GM23338 (cell line): Measurements from ENCODE around the gene FXN. TPM values are rescaled to one million over a fixed set of nuclear protein-coding genes. Genes with fewer than 3 reads are reported as not detected.

Source experiments
- ATAC-seq: fragments of 200-7000 bp; cut with Tn5 transposase; 3 replicates; pipeline ENCODE4 v1.9.1; 2020
- DNase-seq: peaks from one replicate; pipeline ENCODE4 v3.0.0-alpha.2; 2015; ENCODE audit warnings: low spot score
- H2AFZ ChIP-seq: fragments of 200-600 bp; sonication (generic); 2 replicates; pipeline ENCODE4 v1.8.0; 2016; ENCODE audit warnings: antibody characterized with exemption, mild to moderate bottlenecking, moderate library complexity
- H3F3A ChIP-seq: fragments of 200-600 bp; sonication (generic); replicated peaks from 2 replicates; pipeline ENCODE4 v1.8.0; 2017; ENCODE audit warnings: antibody characterized with exemption, mixed run types, low read depth
- H3K27ac ChIP-seq: fragments of 200-600 bp; sonication (generic); 2 replicates; pipeline ENCODE4 v1.6.1; 2016; ENCODE audit warnings: low read depth
- H3K27me3 ChIP-seq: fragments of 200-600 bp; sonication (generic); 2 replicates; pipeline ENCODE4 v1.8.0; 2016; ENCODE audit warnings: mild to moderate bottlenecking, mixed run types, moderate library complexity; ENCODE audit not compliant: insufficient read depth
- H3K36me3 ChIP-seq: fragments of 200-600 bp; sonication (generic); 2 replicates; pipeline ENCODE4 v1.8.0; 2016; ENCODE audit warnings: mild to moderate bottlenecking; ENCODE audit not compliant: insufficient read depth
- H3K4me1 ChIP-seq: fragments of 200-600 bp; sonication (generic); 2 replicates; pipeline ENCODE4 v1.8.0; 2016; ENCODE audit warnings: mild to moderate bottlenecking, moderate library complexity; ENCODE audit not compliant: insufficient read depth
- H3K4me2 ChIP-seq: fragments of 200-600 bp; sonication (generic); 2 replicates; pipeline ENCODE4 v1.7.1; 2017; ENCODE audit warnings: mixed run types
- H3K4me3 ChIP-seq: fragments of 200-600 bp; sonication (generic); 2 replicates; pipeline ENCODE4 v1.6.1; 2016; ENCODE audit warnings: mixed run types
- H3K79me2 ChIP-seq: fragments of 200-600 bp; sonication (generic); replicated peaks from 2 replicates; pipeline ENCODE4 v1.8.0; 2017; ENCODE audit warnings: mild to moderate bottlenecking; ENCODE audit not compliant: insufficient read depth
- H3K9me2 ChIP-seq: fragments of 200-600 bp; sonication (generic); 2 replicates; pipeline ENCODE4 v1.8.0; 2017; ENCODE audit not compliant: insufficient read depth
- H4K20me1 ChIP-seq: fragments of 200-600 bp; sonication (generic); replicated peaks from 2 replicates; pipeline ENCODE4 v1.8.0; 2017; ENCODE audit warnings: mild to moderate bottlenecking; ENCODE audit not compliant: insufficient read depth
- H3K27ac Mint-ChIP-seq: 2 replicates; pipeline ENCODE4 v1.8.0; 2020; ENCODE audit warnings: inconsistent platforms, mild to moderate bottlenecking, moderate library complexity, mixed read lengths
- H3K27me3 Mint-ChIP-seq: 3 replicates; pipeline ENCODE4 v1.8.0; 2022; ENCODE audit warnings: low read depth, mild to moderate bottlenecking, moderate library complexity, mixed read lengths, inconsistent platforms; ENCODE audit not compliant: insufficient read depth, poor library complexity
- H3K36me3 Mint-ChIP-seq: 3 replicates; pipeline ENCODE4 v1.8.0; 2021; ENCODE audit warnings: low read depth, mild to moderate bottlenecking, inconsistent platforms, moderate library complexity, mixed read lengths
- H3K4me1 Mint-ChIP-seq: 3 replicates; pipeline ENCODE4 v1.8.0; 2020; ENCODE audit warnings: mild to moderate bottlenecking, inconsistent platforms, mixed read lengths
- H3K4me3 Mint-ChIP-seq: 3 replicates; pipeline ENCODE4 v1.8.0; 2021; ENCODE audit warnings: moderate library complexity, mild to moderate bottlenecking, inconsistent platforms, mixed read lengths
- H3K9me3 Mint-ChIP-seq: 3 replicates; pipeline ENCODE4 v1.8.0; 2020; ENCODE audit warnings: moderate library complexity, mild to moderate bottlenecking, inconsistent platforms, mixed read lengths
- CREB1 ChIP-seq: fragments of 250-450 bp; sonication (Bioruptor Pico); IDR thresholded peaks from 2 replicates; pipeline ENCODE4 v1.5.0; 2020; ENCODE audit warnings: low read depth, mild to moderate bottlenecking, moderate library complexity
- EZH2 ChIP-seq: fragments of 200-600 bp; sonication (generic); IDR thresholded peaks from one replicate; pipeline ENCODE4 v1.8.0; 2017; ENCODE audit warnings: antibody characterized with exemption, mild to moderate bottlenecking, low read depth; ENCODE audit not compliant: unreplicated experiment
- EZH2phosphoT487 ChIP-seq: fragments of 200-600 bp; sonication (generic); IDR thresholded peaks from one replicate; pipeline ENCODE4 v1.8.1; 2018; ENCODE audit warnings: antibody characterized with exemption; ENCODE audit not compliant: unreplicated experiment
- JUNB ChIP-seq: IDR thresholded peaks from one replicate; pipeline ENCODE4 v1.6.1; 2016; ENCODE audit warnings: antibody characterized with exemption; ENCODE audit not compliant: unreplicated experiment
- NANOG ChIP-seq: IDR thresholded peaks from 2 replicates; pipeline ENCODE4 v1.6.1; 2016; ENCODE audit warnings: antibody characterized with exemption, borderline replicate concordance
- POLR2AphosphoS5 ChIP-seq: IDR thresholded peaks from 2 replicates; pipeline ENCODE4 v1.6.1; 2016; ENCODE audit warnings: antibody characterized with exemption, low read depth
- STAT1 ChIP-seq: IDR thresholded peaks from one replicate; pipeline ENCODE4 v1.6.1; 2016; ENCODE audit warnings: antibody characterized with exemption; ENCODE audit not compliant: unreplicated experiment
- ZNF114 ChIP-seq: fragments of 250-450 bp; sonication (Bioruptor Pico); IDR thresholded peaks from 2 replicates; pipeline ENCODE4 v1.5.0; 2020; ENCODE audit warnings: mild to moderate bottlenecking, moderate library complexity
- ZNF331 ChIP-seq: fragments of 250-450 bp; sonication (Bioruptor Pico); IDR thresholded peaks from 2 replicates; pipeline ENCODE4 v1.5.0; 2020; ENCODE audit warnings: low read depth, mild to moderate bottlenecking, moderate library complexity
- polyA plus RNA-seq: library from polyadenylated mRNA; unstranded; fragments of >200 nt; fragmentation: Nextera tagmentation; extraction: Ambion mirVana; gene quantifications from 2 replicates; pipeline ENCODE4 v1.2.1, GENCODE V29; 2016
- total RNA-seq: library from RNA; depleted of rRNA; stranded (reverse); fragments of >200 nt; shearing (Covaris generic); gene quantifications from 2 replicates; pipeline ENCODE4 v1.2.3, GENCODE V29; 2014
- TF ChIP-seq, protein P1 (sequence below): fragments of 250-450 bp; sonication (Bioruptor Pico); IDR thresholded peaks from 2 replicates; pipeline ENCODE4 v1.5.0; 2020; ENCODE audit warnings: mild to moderate bottlenecking, moderate library complexity
- TF ChIP-seq, protein P2 (sequence below): IDR thresholded peaks from one replicate; pipeline ENCODE4 v1.6.1; 2018; ENCODE audit warnings: antibody characterized with exemption; ENCODE audit not compliant: unreplicated experiment
- TF ChIP-seq, protein P3 (sequence below): IDR thresholded peaks from 2 replicates; pipeline ENCODE4 v1.6.1; 2016; ENCODE audit warnings: antibody characterized with exemption
- TF ChIP-seq, protein P4 (sequence below), 2 experiments: fragments of 200-600 bp in 1 of 2; sonication (generic) in 1 of 2; conservative IDR thresholded peaks; 2 replicates each; pipeline versions ENCODE4 v1.5.1 to v1.6.1; 2016 to 2017; ENCODE audit warnings: antibody characterized with exemption in 2 of 2, low read depth in 2 of 2, mild to moderate bottlenecking in 2 of 2, moderate library complexity in 1 of 2

FXN gene
- total and polyA plus RNA-seq, 2 experiments from 2014 or later = 26.1 to 66.4 TPM

DNA sequence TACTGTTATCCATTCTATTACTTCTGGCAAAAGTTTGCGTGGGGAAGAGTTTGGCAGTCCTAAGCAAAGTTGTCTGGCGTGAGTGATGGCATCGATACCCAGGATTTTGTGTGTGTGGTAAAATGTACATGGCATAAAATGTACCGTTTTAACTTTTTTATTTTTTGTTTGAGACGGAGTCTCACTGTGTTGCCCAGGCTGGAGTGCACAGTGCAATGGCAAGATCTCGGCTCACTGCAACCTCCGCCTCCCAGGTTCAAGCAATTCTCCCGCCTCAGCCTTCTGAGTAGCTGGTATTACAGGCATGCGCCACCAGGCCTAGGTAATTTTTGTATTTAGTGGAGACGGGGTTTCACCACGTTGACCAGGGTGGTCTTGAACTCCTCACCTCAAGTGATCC lies 83.1 kb downstream of the FXN start:
- no peak overlapping the region for H3K4me3 ChIP-seq
- no peak overlapping the region for H3K4me3 Mint-ChIP-seq
- peaks cover 7% of the 10 kb centered on the region for H3K79me2 ChIP-seq
- peaks cover 15% of the 10 kb centered on the region for H3K27me3 Mint-ChIP-seq
- H3K27ac ChIP-seq = peak overlapping the region; percentile 100
- no peaks in the 10 kb centered on the region for H3K9me3 Mint-ChIP-seq
- peaks cover 25% of the 10 kb centered on the region; the same call in 1 of the 2 replicates for H3F3A ChIP-seq
- no peaks in the 10 kb centered on the region for H3K36me3 Mint-ChIP-seq
- TF ChIP-seq POLR2AphosphoS5 (no peak), STAT1 (no peak), EZH2 (no peak), ZNF114 (CRISPR knock-in tag) (no peak), JUNB (no peak), CREB1 (CRISPR knock-in tag) (no peak), ZNF331 (CRISPR knock-in tag) (no peak), NANOG (no peak), EZH2phosphoT487 (no peak)
- TF ChIP-seq, protein P1, sequence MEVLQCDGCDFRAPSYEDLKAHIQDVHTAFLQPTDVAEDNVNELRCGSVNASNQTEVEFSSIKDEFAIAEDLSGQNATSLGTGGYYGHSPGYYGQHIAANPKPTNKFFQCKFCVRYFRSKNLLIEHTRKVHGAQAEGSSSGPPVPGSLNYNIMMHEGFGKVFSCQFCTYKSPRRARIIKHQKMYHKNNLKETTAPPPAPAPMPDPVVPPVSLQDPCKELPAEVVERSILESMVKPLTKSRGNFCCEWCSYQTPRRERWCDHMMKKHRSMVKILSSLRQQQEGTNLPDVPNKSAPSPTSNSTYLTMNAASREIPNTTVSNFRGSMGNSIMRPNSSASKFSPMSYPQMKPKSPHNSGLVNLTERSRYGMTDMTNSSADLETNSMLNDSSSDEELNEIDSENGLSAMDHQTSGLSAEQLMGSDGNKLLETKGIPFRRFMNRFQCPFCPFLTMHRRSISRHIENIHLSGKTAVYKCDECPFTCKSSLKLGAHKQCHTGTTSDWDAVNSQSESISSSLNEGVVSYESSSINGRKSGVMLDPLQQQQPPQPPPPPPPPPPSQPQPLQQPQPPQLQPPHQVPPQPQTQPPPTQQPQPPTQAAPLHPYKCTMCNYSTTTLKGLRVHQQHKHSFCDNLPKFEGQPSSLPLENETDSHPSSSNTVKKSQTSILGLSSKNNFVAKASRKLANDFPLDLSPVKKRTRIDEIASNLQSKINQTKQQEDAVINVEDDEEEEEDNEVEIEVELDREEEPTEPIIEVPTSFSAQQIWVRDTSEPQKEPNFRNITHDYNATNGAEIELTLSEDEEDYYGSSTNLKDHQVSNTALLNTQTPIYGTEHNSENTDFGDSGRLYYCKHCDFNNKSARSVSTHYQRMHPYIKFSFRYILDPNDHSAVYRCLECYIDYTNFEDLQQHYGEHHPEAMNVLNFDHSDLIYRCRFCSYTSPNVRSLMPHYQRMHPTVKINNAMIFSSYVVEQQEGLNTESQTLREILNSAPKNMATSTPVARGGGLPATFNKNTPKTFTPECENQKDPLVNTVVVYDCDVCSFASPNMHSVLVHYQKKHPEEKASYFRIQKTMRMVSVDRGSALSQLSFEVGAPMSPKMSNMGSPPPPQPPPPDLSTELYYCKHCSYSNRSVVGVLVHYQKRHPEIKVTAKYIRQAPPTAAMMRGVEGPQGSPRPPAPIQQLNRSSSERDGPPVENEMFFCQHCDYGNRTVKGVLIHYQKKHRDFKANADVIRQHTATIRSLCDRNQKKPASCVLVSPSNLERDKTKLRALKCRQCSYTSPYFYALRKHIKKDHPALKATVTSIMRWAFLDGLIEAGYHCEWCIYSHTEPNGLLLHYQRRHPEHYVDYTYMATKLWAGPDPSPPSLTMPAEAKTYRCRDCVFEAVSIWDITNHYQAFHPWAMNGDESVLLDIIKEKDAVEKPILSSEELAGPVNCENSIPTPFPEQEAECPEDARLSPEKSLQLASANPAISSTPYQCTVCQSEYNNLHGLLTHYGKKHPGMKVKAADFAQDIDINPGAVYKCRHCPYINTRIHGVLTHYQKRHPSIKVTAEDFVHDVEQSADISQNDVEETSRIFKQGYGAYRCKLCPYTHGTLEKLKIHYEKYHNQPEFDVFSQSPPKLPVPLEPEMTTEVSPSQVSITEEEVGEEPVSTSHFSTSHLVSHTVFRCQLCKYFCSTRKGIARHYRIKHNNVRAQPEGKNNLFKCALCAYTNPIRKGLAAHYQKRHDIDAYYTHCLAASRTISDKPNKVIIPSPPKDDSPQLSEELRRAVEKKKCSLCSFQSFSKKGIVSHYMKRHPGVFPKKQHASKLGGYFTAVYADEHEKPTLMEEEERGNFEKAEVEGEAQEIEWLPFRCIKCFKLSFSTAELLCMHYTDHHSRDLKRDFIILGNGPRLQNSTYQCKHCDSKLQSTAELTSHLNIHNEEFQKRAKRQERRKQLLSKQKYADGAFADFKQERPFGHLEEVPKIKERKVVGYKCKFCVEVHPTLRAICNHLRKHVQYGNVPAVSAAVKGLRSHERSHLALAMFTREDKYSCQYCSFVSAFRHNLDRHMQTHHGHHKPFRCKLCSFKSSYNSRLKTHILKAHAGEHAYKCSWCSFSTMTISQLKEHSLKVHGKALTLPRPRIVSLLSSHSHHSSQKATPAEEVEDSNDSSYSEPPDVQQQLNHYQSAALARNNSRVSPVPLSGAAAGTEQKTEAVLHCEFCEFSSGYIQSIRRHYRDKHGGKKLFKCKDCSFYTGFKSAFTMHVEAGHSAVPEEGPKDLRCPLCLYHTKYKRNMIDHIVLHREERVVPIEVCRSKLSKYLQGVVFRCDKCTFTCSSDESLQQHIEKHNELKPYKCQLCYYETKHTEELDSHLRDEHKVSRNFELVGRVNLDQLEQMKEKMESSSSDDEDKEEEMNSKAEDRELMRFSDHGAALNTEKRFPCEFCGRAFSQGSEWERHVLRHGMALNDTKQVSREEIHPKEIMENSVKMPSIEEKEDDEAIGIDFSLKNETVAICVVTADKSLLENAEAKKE (CRISPR knock-in tag) = no peak
- TF ChIP-seq, protein P2, sequence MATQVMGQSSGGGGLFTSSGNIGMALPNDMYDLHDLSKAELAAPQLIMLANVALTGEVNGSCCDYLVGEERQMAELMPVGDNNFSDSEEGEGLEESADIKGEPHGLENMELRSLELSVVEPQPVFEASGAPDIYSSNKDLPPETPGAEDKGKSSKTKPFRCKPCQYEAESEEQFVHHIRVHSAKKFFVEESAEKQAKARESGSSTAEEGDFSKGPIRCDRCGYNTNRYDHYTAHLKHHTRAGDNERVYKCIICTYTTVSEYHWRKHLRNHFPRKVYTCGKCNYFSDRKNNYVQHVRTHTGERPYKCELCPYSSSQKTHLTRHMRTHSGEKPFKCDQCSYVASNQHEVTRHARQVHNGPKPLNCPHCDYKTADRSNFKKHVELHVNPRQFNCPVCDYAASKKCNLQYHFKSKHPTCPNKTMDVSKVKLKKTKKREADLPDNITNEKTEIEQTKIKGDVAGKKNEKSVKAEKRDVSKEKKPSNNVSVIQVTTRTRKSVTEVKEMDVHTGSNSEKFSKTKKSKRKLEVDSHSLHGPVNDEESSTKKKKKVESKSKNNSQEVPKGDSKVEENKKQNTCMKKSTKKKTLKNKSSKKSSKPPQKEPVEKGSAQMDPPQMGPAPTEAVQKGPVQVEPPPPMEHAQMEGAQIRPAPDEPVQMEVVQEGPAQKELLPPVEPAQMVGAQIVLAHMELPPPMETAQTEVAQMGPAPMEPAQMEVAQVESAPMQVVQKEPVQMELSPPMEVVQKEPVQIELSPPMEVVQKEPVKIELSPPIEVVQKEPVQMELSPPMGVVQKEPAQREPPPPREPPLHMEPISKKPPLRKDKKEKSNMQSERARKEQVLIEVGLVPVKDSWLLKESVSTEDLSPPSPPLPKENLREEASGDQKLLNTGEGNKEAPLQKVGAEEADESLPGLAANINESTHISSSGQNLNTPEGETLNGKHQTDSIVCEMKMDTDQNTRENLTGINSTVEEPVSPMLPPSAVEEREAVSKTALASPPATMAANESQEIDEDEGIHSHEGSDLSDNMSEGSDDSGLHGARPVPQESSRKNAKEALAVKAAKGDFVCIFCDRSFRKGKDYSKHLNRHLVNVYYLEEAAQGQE = no peak
- TF ChIP-seq, protein P3, sequence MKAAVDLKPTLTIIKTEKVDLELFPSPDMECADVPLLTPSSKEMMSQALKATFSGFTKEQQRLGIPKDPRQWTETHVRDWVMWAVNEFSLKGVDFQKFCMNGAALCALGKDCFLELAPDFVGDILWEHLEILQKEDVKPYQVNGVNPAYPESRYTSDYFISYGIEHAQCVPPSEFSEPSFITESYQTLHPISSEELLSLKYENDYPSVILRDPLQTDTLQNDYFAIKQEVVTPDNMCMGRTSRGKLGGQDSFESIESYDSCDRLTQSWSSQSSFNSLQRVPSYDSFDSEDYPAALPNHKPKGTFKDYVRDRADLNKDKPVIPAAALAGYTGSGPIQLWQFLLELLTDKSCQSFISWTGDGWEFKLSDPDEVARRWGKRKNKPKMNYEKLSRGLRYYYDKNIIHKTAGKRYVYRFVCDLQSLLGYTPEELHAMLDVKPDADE = no peak
- TF ChIP-seq, protein P4, sequence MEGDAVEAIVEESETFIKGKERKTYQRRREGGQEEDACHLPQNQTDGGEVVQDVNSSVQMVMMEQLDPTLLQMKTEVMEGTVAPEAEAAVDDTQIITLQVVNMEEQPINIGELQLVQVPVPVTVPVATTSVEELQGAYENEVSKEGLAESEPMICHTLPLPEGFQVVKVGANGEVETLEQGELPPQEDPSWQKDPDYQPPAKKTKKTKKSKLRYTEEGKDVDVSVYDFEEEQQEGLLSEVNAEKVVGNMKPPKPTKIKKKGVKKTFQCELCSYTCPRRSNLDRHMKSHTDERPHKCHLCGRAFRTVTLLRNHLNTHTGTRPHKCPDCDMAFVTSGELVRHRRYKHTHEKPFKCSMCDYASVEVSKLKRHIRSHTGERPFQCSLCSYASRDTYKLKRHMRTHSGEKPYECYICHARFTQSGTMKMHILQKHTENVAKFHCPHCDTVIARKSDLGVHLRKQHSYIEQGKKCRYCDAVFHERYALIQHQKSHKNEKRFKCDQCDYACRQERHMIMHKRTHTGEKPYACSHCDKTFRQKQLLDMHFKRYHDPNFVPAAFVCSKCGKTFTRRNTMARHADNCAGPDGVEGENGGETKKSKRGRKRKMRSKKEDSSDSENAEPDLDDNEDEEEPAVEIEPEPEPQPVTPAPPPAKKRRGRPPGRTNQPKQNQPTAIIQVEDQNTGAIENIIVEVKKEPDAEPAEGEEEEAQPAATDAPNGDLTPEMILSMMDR (conservative IDR thresholded peaks at IDR 0.05; ENCODE audit: low read depth in 2 of 2) = no peak
- no peak overlapping the region for H2AFZ ChIP-seq
- H3K4me1 ChIP-seq = peaks cover 9% of the 10 kb centered on the region
- H3K4me2 ChIP-seq = no peak overlapping the region
- H4K20me1 ChIP-seq = no peaks in the 10 kb centered on the region
- H3K27me3 ChIP-seq = no peaks in the 10 kb centered on the region
- DNase-seq (peak; percentile 0), ATAC-seq (no peak)
- H3K27ac Mint-ChIP-seq = peak overlapping the region; percentile 65
- H3K4me1 Mint-ChIP-seq = peaks cover 20% of the 10 kb centered on the region
- no peaks in the 10 kb centered on the region for H3K9me2 ChIP-seq
- H3K36me3 ChIP-seq = no peaks in the 10 kb centered on the region
